HG02840 (cell line): ENCODE measurements around the gene PWWP2B.
"Not testable (repeated sequence)": the region's sequence is repeated elsewhere in the genome, so short reads cannot be mapped to it uniquely, and the experiment has no call there.

Experiments
- ATAC-seq: cut with Tn5 transposase; IDR thresholded peaks from one replicate; pipeline ENCODE4 v1.9.1; 2021; ENCODE audit warnings: mild to moderate bottlenecking, moderate library complexity, moderate number of reproducible peaks; ENCODE audit not compliant: unreplicated experiment, low FRiP score

The PWWP2B gene

DNA sequence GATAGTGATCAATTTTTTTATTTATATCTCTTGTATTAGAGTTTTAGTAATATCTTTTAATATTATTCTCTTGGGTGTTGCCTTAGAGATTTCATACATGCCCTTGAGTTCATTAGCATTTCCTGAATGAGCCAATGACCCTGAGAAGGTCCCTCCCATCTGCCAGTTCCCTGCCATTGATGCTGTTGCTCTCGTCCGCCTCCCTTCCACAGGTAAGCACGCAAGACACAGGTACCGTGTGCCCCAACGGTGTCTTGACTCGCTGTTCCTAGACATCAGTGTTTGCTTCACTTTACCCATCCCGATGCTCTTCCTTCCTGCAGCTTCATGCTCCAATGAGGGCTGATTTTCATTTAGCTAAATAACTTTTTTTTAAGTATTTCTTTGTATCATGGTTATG, 19.7 kb upstream of the PWWP2B start:
- ATAC-seq, result no peak

DNA sequence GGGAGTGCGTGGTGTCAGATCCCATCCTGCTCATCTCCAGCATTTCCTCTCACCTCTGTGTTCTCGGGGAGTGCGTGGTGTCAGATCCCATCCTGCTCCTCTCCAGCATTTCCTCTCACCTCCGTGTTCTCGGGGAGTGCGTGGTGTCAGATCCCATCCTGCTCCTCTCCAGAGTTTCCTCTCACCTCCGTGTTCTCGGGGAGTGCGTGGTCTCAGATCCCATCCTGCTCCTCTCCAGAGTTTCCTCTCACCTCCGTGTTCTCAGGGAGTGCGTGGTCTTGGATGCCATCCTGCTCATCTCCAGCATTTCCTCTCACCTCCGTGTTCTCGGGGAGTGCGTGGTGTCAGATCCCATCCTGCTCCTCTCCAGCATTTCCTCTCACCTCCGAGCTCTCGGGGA, 18.0 kb upstream of the PWWP2B start:
- ATAC-seq, result not testable (repeated sequence)

DNA sequence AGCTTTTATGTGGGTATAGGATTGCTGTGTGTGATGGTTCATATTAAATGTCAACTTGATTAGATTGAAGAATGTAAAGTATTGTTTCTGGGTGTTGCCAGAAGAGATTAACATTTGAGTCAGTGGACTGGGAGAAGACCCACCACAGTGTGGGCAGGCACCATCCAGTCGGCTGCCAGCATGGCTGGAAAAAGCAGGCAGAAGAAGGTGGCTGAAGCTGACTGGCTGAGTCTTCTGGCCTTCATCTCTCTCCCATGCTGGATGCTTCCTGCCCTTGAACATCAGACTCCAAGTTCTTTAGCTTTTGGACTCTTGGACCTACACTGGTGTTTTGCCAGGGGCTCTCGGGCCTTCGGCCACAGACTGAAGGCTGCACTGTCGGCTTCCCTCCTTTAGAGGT, 16.0 kb upstream of the PWWP2B start:
- not testable (repeated sequence) for ATAC-seq

DNA sequence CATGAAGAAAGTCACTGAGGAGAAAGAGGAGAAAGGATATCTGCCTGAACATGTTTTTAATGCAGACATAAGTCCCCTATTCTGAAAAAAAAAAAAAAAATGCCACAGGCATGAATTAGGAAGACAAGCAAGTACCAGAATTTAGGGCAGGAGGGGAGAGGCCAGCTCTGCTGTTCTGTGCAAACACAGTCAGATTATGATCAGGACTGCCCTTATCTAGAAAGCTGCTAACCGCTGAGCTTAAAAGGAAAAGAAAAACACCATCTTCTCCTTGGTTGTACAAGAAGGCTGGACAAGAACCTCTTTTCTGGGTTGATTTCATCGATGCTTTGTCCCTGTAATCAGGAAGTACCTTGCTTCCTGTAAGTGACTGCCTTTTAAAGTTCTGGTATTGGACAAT, 15.3 kb upstream of the PWWP2B start:
- no peak for ATAC-seq

DNA sequence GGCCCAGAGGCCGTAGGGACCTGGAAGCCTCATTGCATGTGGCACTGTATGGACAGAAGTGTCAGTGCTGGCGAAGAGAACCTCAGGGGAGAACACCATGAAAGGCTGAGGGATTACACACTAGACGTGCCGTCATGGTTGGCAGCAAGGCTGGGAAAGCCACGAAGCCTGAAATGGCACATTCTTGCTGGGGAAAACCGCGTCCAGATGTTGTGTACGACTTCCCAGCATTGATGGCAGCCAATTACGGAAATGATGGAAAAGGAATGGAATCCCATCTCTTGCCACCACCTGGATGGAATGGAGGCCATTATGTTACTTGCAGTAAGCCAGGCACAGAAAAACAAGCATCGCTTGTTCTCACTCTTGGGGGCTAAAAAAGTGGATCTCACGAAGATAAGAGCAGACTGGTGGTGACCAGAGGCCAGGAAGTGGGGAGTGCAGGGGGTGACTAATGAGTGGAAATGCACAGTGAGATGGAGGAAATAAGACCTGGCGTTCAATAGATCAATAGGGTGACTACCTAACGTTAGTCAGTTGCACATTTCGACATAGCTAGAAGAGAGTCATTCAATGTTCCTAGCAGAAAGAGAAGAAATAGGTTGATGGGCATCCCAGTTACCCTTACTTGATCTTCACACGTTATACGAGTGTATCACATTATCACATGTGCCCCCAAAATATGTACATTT, 14.6 kb upstream of the PWWP2B start:
- ATAC-seq, result no peak

DNA sequence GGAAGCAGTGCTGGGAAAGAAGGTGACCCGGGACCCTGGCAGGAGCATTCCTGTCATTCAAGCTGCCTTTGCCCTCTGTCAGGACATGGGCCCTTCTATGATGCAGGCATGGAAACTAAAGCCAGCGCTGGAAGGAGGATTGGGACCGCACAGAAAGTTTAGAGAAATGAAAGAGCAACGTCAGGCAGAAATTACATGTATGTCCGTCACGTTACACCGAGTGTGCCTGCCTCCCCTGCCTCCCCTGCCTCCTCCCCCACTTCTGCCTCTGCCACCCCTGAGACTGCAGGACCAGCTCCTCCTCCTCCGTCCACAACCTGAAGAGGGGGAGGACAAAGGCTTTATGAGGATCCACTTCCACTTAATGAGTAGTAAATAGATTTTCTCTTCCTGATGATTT, 13.9 kb upstream of the PWWP2B start:
- no peak for ATAC-seq

DNA sequence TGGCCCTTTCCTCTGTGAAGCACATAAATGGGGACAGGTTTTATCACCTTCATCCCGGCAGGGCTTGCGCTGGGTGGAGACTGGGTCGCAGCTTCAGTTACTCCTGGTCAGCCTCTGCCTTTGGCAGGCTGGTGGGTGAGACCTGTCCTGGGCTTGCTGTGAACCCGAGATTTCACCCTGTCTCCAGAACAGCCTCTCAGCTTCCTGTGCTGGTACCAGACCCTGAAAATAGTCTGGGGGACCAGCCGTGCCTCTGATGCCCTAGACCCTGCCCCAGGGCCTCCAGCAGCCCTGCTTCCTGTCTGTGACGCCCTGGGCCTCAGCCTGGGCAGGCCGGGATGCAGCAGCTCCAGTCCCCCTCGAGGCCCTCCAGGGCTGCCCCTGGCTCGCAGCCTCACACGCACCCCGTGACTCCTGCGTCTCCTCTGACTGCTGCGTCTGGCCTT, 13.2 kb upstream of the PWWP2B start:
- no peak for ATAC-seq

DNA sequence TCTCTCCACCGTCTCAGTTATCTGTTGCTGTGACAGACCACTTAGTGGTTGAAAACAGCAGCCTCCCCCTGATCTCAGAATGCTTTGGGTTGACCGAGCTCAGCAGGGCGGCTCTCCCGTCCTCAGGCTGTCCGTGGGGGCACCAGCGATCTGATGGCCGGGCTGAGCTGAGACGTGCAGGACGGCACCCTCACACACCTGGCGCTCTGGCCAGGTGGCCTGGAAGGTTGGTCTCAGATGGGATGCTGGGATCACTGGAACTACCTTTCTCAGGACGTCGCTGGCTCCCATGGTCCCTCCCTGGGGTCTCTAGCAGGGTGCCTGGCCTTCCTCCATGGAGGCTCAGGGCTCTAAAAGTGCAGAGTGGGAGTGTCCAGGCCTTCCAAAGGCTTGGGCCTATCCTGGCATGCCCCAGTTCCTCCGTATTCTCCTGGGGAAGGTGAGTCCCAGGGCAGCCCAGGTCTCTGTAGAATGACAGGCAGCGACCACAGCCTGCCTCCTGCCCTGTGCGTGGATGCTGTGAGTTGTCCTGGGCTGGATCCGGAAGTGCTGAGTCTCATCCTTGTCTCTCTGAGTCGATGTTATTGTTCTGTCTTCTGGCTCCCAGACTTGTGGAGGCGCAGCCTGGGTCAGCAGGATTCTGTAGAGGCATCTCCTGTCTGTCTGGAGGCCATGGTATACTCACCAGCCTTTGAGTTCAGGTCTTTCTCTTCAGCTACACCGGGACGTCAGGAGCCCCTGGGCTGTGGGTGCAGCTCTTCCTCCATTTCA, 12.2 kb upstream of the PWWP2B start:
- ATAC-seq, result no peak

DNA sequence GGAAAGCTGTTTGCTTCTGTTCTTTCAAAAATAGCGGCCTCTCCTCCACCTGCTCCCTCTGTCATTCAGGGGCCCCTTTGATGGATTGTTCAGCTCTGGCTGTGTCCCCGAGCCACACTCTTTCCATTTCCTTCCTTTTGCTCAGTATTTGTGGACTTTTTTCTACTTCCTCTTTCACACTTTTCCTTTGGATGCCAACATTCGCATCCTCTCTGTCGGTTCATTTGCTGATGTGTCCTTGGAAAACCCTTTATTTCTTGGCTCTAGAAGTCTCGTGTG, 11.7 kb upstream of the PWWP2B start:
- ATAC-seq, result no peak

DNA sequence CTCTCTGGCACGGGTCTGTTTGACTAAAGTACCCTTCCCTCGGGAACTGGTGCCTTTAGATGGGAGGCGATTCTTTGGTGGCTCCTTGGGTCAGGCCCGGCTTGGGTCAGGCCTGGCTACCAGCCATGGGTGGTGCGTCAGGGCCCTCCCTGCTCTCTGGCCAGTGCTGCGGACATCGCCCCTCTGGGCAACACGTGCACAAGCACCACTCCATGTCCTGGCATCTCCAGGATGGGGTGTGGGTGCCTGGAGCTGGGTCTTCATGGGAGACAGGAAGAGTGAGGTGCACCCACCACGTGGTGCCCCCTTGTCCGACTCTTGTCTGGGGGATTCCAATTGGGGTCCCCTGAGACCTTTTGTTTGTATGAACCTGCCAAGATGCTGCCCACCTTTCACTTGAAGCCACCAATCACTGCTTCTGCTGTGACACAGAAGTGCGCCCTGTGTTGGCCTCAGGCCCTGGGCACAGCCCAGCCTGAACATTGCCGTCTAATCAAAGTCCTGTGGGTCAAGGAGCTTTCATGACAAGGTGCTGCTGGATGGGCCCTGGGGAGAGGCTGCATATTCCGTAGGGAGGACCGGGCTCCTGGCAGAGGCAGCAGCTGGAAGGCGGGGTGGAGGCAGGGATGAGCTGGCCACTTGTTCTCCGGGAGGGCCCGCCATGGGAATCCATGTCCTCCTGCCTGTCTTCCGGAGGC, 11.1 kb upstream of the PWWP2B start:
- ATAC-seq, result no peak

DNA sequence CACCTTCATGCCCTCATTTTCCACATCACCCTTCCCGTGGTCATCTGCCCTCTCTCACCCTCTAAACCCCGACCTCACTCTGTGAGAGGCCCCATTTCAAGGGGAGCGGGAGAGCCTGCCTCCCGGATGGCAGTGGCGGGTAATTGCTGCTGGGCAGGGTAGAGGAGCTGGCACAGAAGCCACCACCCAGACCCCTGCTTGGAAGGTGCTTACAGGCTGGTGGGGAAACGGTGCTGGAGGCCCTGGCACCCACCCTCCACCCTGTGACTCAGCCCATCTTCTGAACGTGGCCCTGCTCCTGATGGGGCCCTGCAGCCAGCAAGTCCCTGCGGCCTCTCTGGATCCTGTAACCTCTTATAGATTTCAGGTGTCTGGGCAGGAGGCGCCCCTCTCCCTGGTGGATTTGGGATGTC, 10.6 kb upstream of the PWWP2B start:
- ATAC-seq, result no peak

DNA sequence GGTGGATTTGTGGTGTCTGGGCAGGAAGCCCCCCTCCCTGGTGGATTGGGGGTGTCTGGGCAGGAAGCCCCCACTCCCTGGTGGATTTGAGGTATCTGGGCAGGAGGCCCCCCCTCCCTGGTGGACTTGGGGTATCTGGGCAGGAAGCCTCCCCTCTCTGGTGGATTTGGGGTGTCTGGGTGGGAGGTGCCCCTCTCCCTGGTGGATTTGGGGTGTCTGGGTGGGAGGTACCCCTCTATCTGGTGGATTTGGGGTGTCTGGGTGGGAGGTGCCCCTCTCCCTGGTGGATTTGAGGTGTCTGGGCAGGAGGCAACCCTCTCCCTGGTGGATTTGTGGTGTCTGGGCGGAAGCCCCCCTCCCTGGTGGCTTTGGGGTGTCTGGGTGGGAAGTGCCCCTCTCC, 10.1 kb upstream of the PWWP2B start:
- ATAC-seq, result not testable (repeated sequence)

DNA sequence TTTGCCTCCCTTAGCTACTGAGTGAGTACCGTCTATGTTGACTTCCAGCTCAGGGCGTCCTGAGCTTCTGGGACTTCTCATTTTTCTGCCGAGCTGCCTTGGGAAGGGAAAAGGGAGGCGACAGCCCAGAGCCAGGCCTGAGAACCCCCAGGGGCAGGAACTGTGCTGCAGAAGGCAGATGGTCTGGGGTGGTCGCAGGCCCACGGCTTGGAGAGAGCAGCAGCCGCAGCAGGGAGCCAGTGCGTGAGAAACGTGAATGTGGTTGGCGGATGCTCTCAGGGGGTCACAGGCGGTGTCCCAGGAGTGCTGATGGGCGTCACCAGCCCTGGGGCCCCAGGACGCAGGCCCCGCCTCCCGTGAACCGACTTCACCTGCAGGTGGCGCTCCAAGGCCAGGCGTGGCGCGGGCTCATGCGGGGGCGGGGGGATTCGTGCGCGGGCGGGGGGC, 9.2 kb upstream of the PWWP2B start:
- no peak for ATAC-seq

DNA sequence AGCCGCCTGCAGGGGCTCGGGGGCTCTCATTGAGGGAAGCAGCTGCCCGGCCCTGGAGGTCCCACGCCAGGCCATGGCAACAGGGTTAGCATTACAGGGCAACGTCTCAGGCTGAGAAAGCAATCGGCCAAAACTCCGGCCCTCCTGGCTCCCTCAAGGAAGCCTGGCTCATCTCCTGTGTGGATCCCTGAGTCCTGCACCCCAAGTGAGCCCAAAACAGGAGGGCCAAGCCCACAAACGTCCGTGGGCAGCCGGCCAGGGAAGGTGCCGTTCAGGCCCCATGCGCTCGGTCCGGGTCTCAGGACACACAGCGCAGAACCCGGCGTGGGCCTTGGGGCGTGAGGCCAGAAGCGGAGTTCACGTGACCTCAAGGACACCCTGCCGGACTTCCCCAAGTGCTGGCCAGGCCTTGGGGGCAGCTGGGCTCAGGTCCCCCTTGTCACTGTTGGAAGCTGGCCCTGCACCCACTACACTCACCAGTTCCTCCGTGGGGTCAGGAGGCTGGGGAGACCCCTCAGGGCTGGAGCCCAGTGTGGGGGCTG, 8.0 kb upstream of the PWWP2B start:
- ATAC-seq, result no peak

DNA sequence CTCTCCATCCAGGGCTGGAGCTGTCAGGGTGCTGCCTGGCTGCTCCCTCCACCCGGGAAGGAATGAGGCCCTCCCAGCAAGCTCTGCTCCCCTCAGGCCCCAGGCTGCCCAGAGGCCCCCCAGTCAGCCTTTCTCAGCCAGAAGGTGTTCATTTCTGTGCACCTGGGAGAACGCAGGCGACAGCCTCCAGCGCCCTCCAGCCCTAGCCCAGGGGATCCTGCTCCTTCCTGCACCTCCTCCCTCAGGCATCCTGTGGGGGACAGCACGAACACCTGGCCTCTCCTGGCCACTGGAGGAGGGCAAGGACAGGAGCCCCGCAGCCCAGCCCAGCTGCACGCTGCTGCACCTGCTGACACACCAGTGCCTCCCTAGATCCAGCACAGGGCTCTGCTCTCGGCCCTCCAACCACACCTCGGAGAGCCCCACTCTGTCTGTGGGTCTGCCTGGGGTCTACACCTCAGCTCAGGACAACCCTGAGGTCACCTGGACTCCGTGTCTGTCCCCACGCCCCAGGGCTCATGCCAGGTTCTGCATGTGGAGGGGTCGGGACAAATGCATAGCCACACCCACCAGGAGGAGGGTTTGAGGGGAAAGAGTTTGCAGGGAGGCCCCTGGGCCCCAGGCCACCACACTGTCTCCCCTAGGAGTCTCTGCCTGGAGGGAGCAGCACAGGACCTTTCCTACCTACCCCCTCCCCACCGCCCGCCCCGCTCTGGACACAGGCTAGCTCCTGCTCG, 7.4 kb upstream of the PWWP2B start:
- ATAC-seq, result no peak

DNA sequence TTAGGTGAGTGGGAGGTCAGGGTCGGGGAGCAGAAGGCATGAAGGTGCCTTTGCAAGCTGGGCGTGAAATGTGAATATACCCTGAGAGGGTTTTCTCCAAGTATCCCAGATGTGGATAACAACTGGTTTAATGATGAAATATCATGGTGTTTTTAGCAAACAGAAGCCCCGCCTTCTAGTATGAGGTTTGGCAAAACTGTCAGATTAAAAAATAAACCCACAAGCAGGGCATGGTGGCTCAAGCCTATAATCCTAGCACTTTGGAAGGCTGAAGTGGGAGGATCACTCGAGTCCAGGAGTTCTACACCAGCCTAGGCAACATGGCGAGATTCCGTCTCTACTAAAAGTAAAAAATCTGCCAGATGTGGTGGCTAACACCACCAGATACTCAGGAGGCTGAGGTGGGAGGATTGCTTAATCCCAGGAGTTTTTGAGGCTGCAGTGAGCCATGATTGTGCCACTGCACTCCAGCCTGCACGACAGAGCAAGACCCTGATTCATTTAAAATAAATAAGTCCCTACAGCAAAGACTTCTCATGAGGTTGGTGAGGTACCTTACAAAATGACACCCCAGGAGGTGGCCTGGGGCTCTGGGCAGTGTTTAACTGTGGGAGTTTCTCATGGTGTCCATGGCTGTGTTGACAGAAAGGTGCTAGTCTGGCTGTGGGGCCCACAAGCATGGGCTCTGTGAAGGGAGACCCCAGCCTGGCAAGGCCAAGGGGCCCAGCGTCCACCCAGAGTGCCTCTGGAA, 6.7 kb upstream of the PWWP2B start:
- no peak for ATAC-seq

DNA sequence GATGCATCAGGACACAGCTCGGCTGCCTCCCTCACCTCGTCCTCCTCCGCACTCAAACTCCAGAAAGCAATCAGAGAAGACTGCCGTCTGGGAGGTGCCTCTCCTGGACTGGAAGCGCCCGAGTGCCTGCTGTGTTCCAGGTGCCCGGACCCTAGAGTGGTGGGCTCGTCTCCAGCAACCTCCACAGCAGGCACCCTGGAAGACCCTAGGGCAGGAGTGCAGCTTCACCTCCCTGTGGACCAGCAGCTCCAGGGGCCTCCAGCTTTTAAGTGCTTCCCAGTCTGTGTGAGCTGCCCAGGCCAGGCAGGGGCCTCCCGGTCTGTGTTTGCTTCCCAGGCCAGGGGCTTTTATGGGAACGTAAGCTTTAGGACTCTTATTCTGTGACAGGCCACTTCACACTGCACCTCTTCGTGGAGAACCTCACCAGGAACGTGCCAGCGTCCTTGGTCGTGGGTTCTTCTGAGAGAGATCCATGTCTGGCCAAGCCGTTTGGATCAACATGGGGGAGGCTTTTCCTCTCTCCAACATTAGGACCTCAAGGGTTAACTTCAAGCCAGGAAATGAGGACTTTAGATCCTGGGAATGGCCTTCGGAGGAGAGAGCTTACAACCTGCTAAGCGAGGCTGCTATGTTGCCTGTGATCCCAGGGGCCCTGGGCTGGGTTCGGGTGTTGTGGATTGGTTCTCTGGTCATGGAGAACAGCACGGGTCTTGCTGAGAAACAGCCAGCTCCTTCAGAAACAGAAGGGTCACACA, 5.9 kb upstream of the PWWP2B start:
- ATAC-seq, result no peak

DNA sequence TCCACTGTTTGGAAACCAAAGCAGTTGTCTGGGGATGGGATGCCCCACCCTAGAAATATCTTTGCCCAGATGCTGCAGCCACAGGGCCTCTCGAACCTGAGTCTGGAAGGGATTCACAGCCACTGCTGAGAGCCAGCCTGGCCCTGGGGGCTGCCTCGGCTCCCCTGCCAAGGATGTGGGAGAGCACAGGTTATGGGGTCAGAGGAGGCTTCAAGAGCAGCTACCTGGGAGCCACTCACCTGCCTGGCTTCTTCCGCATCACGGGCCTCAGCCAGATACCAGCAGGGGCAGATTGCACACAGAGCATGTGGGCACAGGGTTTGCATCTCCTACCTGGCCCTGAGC, 5.4 kb upstream of the PWWP2B start:
- no peak for ATAC-seq

DNA sequence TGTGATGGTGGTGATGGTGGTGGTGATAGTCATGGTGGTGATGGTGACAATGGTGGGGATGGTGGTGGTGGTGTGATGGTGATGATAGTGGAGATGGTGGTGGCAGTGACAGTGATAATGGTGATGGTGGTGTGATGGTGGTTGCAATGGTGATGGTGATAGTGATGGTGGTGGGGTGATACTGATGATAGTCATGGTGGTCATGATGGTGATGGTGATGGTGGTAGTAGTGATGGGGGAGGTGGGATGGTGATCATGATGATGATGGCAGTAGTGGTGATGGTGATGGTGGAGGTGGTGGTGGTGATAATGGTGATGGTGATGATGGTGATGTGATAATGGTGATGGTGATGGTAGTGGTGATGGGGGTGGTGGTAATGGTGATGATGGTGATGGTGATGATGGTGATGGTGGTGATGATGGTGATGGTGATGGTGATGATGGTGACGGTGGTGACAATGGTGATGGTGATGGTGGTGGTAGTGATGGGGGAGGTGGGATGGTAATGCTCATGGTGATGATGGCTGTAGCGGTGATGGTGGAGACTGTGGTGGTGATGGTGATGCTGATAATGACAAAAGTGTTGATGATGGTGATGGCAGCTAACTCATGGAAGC, 4.7 kb upstream of the PWWP2B start:
- ATAC-seq, result no peak
